ENCODE data around the gene GALM. TPM values are rescaled to one million over a fixed set of nuclear protein-coding genes. Genes with fewer than 3 reads are reported as not detected.

GALM gene
- total and polyA plus RNA-seq, 2 of the 8 experiments (the other 6 are each of a cell fraction or from before 2014, with no cell fraction given), result 9.9 to 13.1 TPM

DNA sequence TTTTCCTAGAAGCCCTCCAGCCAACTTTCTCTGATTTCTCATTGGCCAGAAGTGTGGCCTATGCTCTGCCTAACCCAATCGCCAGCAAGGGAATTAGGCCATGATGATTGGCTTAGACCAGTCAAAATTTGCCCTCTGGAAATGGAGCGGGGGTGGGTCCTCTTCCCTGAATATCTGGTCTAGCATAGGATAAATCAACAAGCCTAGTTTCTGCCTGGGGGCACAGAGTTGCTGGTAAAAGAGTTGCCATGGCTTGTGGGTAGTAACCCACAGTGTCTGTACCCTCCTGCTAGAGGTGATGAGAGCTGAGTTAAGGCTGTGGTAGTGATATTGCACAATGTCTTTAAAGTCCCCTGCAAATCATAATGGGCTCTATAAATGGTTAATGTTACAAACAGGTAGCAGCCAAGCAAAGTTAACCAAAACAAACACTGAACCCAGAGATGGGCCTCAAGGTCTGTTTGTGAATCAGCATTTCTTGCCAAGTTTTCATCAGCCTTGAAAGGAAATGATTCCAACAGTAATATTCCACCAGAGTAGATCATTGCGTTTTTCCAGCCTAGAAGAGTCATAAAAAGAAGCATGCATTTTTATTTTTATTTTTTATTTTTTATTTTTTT is 19.3 kb downstream of the GALM start:
- H2AK5ac ChIP-seq (ENCODE audit: low read depth, low read length), result no peak overlapping the region
- H3K23ac ChIP-seq (ENCODE audit: insufficient read length), result no peak overlapping the region
- no peaks in the 10 kb centered on the region for H3K79me1 ChIP-seq (ENCODE audit: low read depth, low read length)
- H2AFZ ChIP-seq (ENCODE audit: low read length), result no peak overlapping the region
- no peaks in the 10 kb centered on the region for H3K9me3 ChIP-seq (ENCODE audit: insufficient read depth in 2 of 2, low read depth in 1 of 2, low read length in 1 of 2)
- H4K8ac ChIP-seq (ENCODE audit: extremely low read depth, insufficient read depth, low read length), result no peak overlapping the region
- CTCF ChIA-PET (ENCODE audit: partially characterized antibody), result interaction anchor here (0.7 kb wide), 1 partner anchor 41 kb away, joined by 3 read pairs; no protein-coding TSS in a partner anchor
- H3K9ac ChIP-seq (replicated peaks in 1 of 4; ENCODE audit: extremely low read depth in 1 of 4, low read depth in 3 of 4, low read length in 3 of 4), result no peak overlapping the region
- no peak overlapping the region for H2BK20ac ChIP-seq (ENCODE audit: low read length)
- H3K79me2 ChIP-seq (ENCODE audit: control insufficient read depth in 1 of 2, insufficient read depth in 2 of 2, low read length in 2 of 2), result no peaks in the 10 kb centered on the region
- H3K27ac ChIP-seq (ENCODE audit: low read depth, low read length), result no peak overlapping the region
- FAIRE-seq (no peak), DNase-seq (ENCODE audit: low read depth in 1 of 2, low spot score in 2 of 2) (no peak)
- no peak overlapping the region for H3K4ac ChIP-seq (replicated peaks; ENCODE audit: insufficient read length, low read depth, low read length)
- H3K14ac ChIP-seq (ENCODE audit: insufficient read length), result no peak overlapping the region
- no peak overlapping the region for H3K18ac ChIP-seq (ENCODE audit: extremely low read depth, low read length)
- no peaks in the 10 kb centered on the region for H4K20me1 ChIP-seq (replicated peaks in 1 of 2; ENCODE audit: control insufficient read depth in 1 of 2, insufficient read depth in 2 of 2, low read length in 2 of 2)
- no peak overlapping the region for H4K5ac ChIP-seq (ENCODE audit: insufficient read length, low read depth, low read length)
- H3K27me3 ChIP-seq (replicated peaks in 1 of 4; ENCODE audit: control insufficient read depth in 3 of 4, extremely low read depth in 1 of 4, insufficient read depth in 3 of 4, low read length in 3 of 4), result no peaks in the 10 kb centered on the region
- no peak overlapping the region for H3K4me2 ChIP-seq (ENCODE audit: insufficient read depth in 1 of 2, low read depth in 2 of 2, low read length in 2 of 2)
- H2BK5ac ChIP-seq (ENCODE audit: low read depth, low read length), result no peak overlapping the region
- 0 out of 8 replicates have a peak, but pooled peaks cover 0 to 5% (median 0%) of the 10 kb centered on the region in 4 experiments for H3K36me3 ChIP-seq (ENCODE audit: control insufficient read depth in 2 of 4, insufficient read depth in 4 of 4, low read length in 3 of 4)
- WGBS, 2 experiments (ENCODE audit: extremely low coverage in 1 of 2, insufficient coverage in 1 of 2, insufficient read length in 1 of 2, insufficient replicate concordance in 2 of 2, low coverage in 1 of 2, low lambda C conversion rate in 2 of 2, missing lambda C conversion rate in 1 of 2), result 95% methylated on average over 3 of the region's 3 CpGs; no CpG with 5 or more reads in 1 of the 2 experiments
- no peaks in the 10 kb centered on the region for H3K4me1 ChIP-seq (replicated peaks in 1 of 4; ENCODE audit: control insufficient read depth in 3 of 4, insufficient read depth in 4 of 4, low read length in 3 of 4)
- H3K56ac ChIP-seq (replicated peaks; ENCODE audit: insufficient read length, low read depth, low read length), result no peak overlapping the region
- no peak overlapping the region for H2BK120ac ChIP-seq (replicated peaks; ENCODE audit: low read depth, low read length)
- H4K91ac ChIP-seq (replicated peaks; ENCODE audit: insufficient read length, low read length), result no peak overlapping the region
- no peak overlapping the region for H2BK12ac ChIP-seq (ENCODE audit: low read depth, low read length)
- H2BK15ac ChIP-seq (ENCODE audit: low read length), result no peak overlapping the region
- H3K4me3 ChIP-seq (ENCODE audit: extremely low read depth in 1 of 4, insufficient read depth in 2 of 4, low read depth in 3 of 4, low read length in 4 of 4), result no peak overlapping the region
- H3K23me2 ChIP-seq (ENCODE audit: low read depth, low read length), result no peaks in the 10 kb centered on the region
- POLR2A ChIA-PET (ENCODE audit: partially characterized antibody), result no interaction called here
- TF ChIP-seq SUZ12 (IDR thresholded peaks at IDR 0.05; ENCODE audit: low read length), result no peak
- no peak for TF ChIP-seq SIRT6 (IDR thresholded peaks at IDR 0.05; ENCODE audit: low read length)
- TF ChIP-seq FOSL1 (IDR thresholded peaks at IDR 0.05; ENCODE audit: insufficient read depth, low read depth, low read length), result no peak
- no peak for TF ChIP-seq GTF2F1 (IDR thresholded peaks at IDR 0.05; ENCODE audit: borderline replicate concordance, low read depth, low read length)
- no peak for TF ChIP-seq POLR2A (IDR thresholded peaks at IDR 0.05; ENCODE audit: control extremely low read depth in 1 of 2, low read depth in 2 of 2, low read length in 2 of 2)
- TF ChIP-seq CTBP2 (IDR thresholded peaks at IDR 0.05; ENCODE audit: borderline replicate concordance, insufficient read depth, insufficient read length, low read length), result no peak
- no peak for TF ChIP-seq EGR1 (IDR thresholded peaks at IDR 0.05; ENCODE audit: borderline replicate concordance, low read depth, low read length)
- TF ChIP-seq BACH1 (IDR thresholded peaks at IDR 0.05; ENCODE audit: low read length), result no peak
- no peak for TF ChIP-seq SP4 (IDR thresholded peaks at IDR 0.05; ENCODE audit: low read length)
- no peak for TF ChIP-seq EP300 (IDR thresholded peaks at IDR 0.05; ENCODE audit: borderline replicate concordance in 1 of 2, low read depth in 2 of 2, low read length in 2 of 2)
- TF ChIP-seq CREB1 (IDR thresholded peaks at IDR 0.05), result no peak
- TF ChIP-seq RBBP5 (IDR thresholded peaks at IDR 0.05; ENCODE audit: borderline replicate concordance, low read depth, low read length), result no peak
- no peak for TF ChIP-seq KDM5A (IDR thresholded peaks at IDR 0.05; ENCODE audit: low read length)
- no peak for TF ChIP-seq SAP30 (IDR thresholded peaks at IDR 0.05; ENCODE audit: insufficient read depth, insufficient replicate concordance, low read length)
